Airway epithelial cell (primary cell): ENCODE measurements around the gene KCNN3. TPM values are rescaled to one million over a fixed set of nuclear protein-coding genes. Genes with fewer than 3 reads are reported as not detected.

ENCODE experiments used
- total RNA-seq: library from RNA; depleted of rRNA; stranded (reverse); fragments of >200 nt; gene quantifications from 2 replicates; pipeline ENCODE4 v1.2.3, GENCODE V29; 2015

KCNN3 gene
- total RNA-seq = 0.07 TPM in 1 of 2 replicates, not detected in the other

GRCh38 chr1:154870115-154870571, at the start of gene KCNN3:
TSS of gene KCNN3 (minus strand) at chr1:154870281. CDS start at chr1:154869964, 317 bp downstream.

Other genes starting within 250 kb of the KCNN3 start
- 13.7 and 14.2 TPM in 2 replicates for gene PMVK, start 66.4 kb upstream of the KCNN3 start, total RNA-seq
- 27.4 and 28.8 TPM in 2 replicates for gene PBXIP1, start 85.8 kb upstream of the KCNN3 start, total RNA-seq
- gene PYGO2, start 91.5 kb upstream of the KCNN3 start, total RNA-seq = 15.3 and 24.6 TPM in 2 replicates
- gene SHC1, start 100.5 kb upstream of the KCNN3 start, total RNA-seq = 256 and 325 TPM in 2 replicates
- gene CKS1B, start 104.4 kb upstream of the KCNN3 start, total RNA-seq = 208 and 242 TPM in 2 replicates
- 32.0 and 42.0 TPM in 2 replicates for gene FLAD1, start 113.1 kb upstream of the KCNN3 start, total RNA-seq
- 0.92 TPM in 1 of 2 replicates, not detected in the other for gene LENEP, start 123.3 kb upstream of the KCNN3 start, total RNA-seq
- 67.2 and 89.0 TPM in 2 replicates for gene ZBTB7B, start 132.5 kb upstream of the KCNN3 start, total RNA-seq
- gene DCST2, start 163.5 kb upstream of the KCNN3 start, total RNA-seq = 0.07 TPM in 1 of 2 replicates, not detected in the other
- gene DCST1, start 163.5 kb upstream of the KCNN3 start, total RNA-seq = not detected in 2 replicates
- gene ADAM15, start 181.0 kb upstream of the KCNN3 start, total RNA-seq = 296 and 381 TPM in 2 replicates
- gene EFNA4, start 193.5 kb upstream of the KCNN3 start, total RNA-seq = 25.0 and 26.7 TPM in 2 replicates
- 20.9 and 33.1 TPM in 2 replicates for gene EFNA3, start 208.6 kb upstream of the KCNN3 start, total RNA-seq